ENCODE measurements around the gene IL1RAP. TPM values are rescaled to one million over a fixed set of nuclear protein-coding genes. Genes with fewer than 3 reads are reported as not detected.

Gene IL1RAP
- total and polyA plus RNA-seq, 8 donors = 20.1 to 32.5 (median 21.0) TPM

- intact Hi-C loops (cut with DNase I) = no loop called here
- ATAC-seq = peak; percentile 79
These were observed 187.2 kb downstream of the IL1RAP start for GRCh38 chr3:190701096-190701532.

GRCh38 chr3:190706582-190706981 is 192.7 kb downstream of the IL1RAP start:
- intact Hi-C loops (cut with DNase I) = no loop called here
- Histone ChIP-seq H3K27ac (no peak overlapping the region), H3K4me3 (no peak overlapping the region), H3K27me3 (no peaks in the 10 kb centered on the region), H3K36me3 (no peaks in the 10 kb centered on the region), H3K9me3 (no peaks in the 10 kb centered on the region), H3K4me1 (no peaks in the 10 kb centered on the region)
- no peak for ATAC-seq
- DNase-seq = no peak
- TF ChIP-seq CTCF (IDR thresholded peaks at IDR 0.05) = no peak

More at GRCh38 chr3:190701096-190701532, 187.2 kb downstream of the IL1RAP start:
- peak in 1 of 2 donors; percentile 54 for TF ChIP-seq CTCF (IDR thresholded peaks at IDR 0.05)
- peaks cover 0 to 6% of the 10 kb centered on the region in 2 donors for H3K4me1 ChIP-seq
- no peak overlapping the region for H3K27ac ChIP-seq
- no peaks in the 10 kb centered on the region for H3K27me3 ChIP-seq
- no peaks in the 10 kb centered on the region for H3K9me3 ChIP-seq
- no peak overlapping the region for H3K4me3 ChIP-seq
- no peaks in the 10 kb centered on the region for H3K36me3 ChIP-seq
- peak in 2 of 4 donors; percentile 35 to 39 for DNase-seq

Other genes starting within 250 kb of the IL1RAP start
- 10 to 100 TPM; 37.4 to 78.8 TPM for gene CLDN1, start 191.6 kb upstream of the IL1RAP start, total RNA-seq
- gene CLDN1, start 191.6 kb upstream of the IL1RAP start, polyA plus RNA-seq (ENCODE audit: insufficient read length in 6 of 6) = 1 to 10 TPM; 1.3 to 4.2 (median 2.2) TPM
- gene CLDN16, start 125.9 kb upstream of the IL1RAP start, total RNA-seq = 1 to 10 TPM in 1 of 2 donors, under 1 TPM in 1; 0.18 to 1.1 TPM
- under 1 TPM in 5 of 6 donors, not detected in 1; 0.04 to 0.43 (median 0.29) TPM for gene CLDN16, start 125.9 kb upstream of the IL1RAP start, polyA plus RNA-seq (ENCODE audit: insufficient read length in 6 of 6)
- not detected for gene TMEM207, start 64.2 kb upstream of the IL1RAP start, total RNA-seq
- under 1 TPM; 0.14 to 0.37 (median 0.23) TPM for gene TMEM207, start 64.2 kb upstream of the IL1RAP start, polyA plus RNA-seq (ENCODE audit: insufficient read length in 6 of 6)

Data from left lung (tissue), 10 donors.